Posterior vena cava (tissue), 2 donors: ENCODE measurements around the gene NEURL2. TPM values are rescaled to one million over a fixed set of nuclear protein-coding genes. Genes with fewer than 3 reads are reported as not detected.
"Not testable (repeated sequence)": the region's sequence is repeated elsewhere in the genome, so short reads cannot be mapped to it uniquely, and the experiment has no call there.

Experiments
- DNase-seq: peaks from one replicate; pipeline ENCODE4 v3.0.0-alpha.2; 2020; ENCODE audit warnings: low spot score
- intact Hi-C, 2 donors: fragments of 100-400 bp; cut with DNase I; formaldehyde crosslinking; loops; one replicate each; pipeline versions ENCODE4 v1.14.1 to v1.14.2; 2022 to 2023
- long read RNA-seq, 2 donors: library from polyadenylated mRNA; unstranded; transcript quantifications; one replicate each; pipeline ENCODE4 v2.0.0, GENCODE V29; 2020 to 2021
- total RNA-seq, 2 donors: library from RNA; stranded (reverse); fragmentation: NEBNext Ultra II Directional; extraction: Animal tissue kit (Norgen Biotek cat#: 25700); gene quantifications; one replicate each; pipeline ENCODE4 v1.2.1, GENCODE V29; 2021
- donor health status: DM: yes; HTN: yes; CAD: no.
- donor health status: DM: yes; HTN: yes; CAD: no.

The NEURL2 gene
- 10 to 100 TPM; 10.0 to 35.4 TPM for total RNA-seq
- long read RNA-seq, donor 1, transcript NEURL2-201 (2 exons, 1,278 nt) = major isoform, 11 of 20 reads
- long read RNA-seq, donor 1, partial matches to known transcripts = 0 of 20 reads
- long read RNA-seq, donor 1, other reads (novel, unspliced or antisense) = 9 of 20 reads
- long read RNA-seq, donor 2, transcript NEURL2-201 (2 exons, 1,278 nt) = major isoform, 5 of 6 reads
- long read RNA-seq, donor 2, partial matches to known transcripts = 0 of 6 reads
- long read RNA-seq, donor 2, other reads (novel, unspliced or antisense) = 1 of 6 reads

GRCh38 chr20:45890985-45891983, at the start of gene NEURL2, which contains the start of gene CTSA:
TSS of gene NEURL2 (minus strand) at chr20:45891208. CDS start at chr20:45890991, 217 bp downstream.
TSS of gene CTSA (plus strand) at chr20:45891335. CDS start at chr20:45891569, 234 bp downstream.
- peak; percentile 98 for DNase-seq
- intact Hi-C loops = no loop called here

- intact Hi-C loops = loop anchor here in 1 of 2 donors (10.0 kb wide), 1 partner anchor 136 kb away; no protein-coding TSS in a partner anchor
- no peak for DNase-seq
These were observed 49.5 kb upstream of the NEURL2 start for GRCh38 chr20:45940469-45940868.

- intact Hi-C loops = loop anchor here in 1 of 2 donors (10.0 kb wide), 1 partner anchor 135 kb away; no protein-coding TSS in a partner anchor
These were observed 49.0 kb upstream of the NEURL2 start for GRCh38 chr20:45940053-45940452.

GRCh38 chr20:45938727-45939438, 47.9 kb upstream of the NEURL2 start:
- intact Hi-C loops = loop anchor here in 1 of 2 donors (10.0 kb wide), 1 partner anchor 114 kb away; the partner anchor contains the start of gene TNNC2

More at GRCh38 chr20:45940053-45940452, 49.0 kb upstream of the NEURL2 start:
- no peak for DNase-seq

GRCh38 chr20:45937765-45938164, 46.8 kb upstream of the NEURL2 start:
- intact Hi-C loops = loop anchor here in 1 of 2 donors (10.0 kb wide), 1 partner anchor 113 kb away; the partner anchor contains the start of gene TNNC2
- DNase-seq = no peak

More at GRCh38 chr20:45938727-45939438, 47.9 kb upstream of the NEURL2 start:
- DNase-seq = no peak

- intact Hi-C loops = loop anchor here in 1 of 2 donors (10.0 kb wide), 1 partner anchor 111 kb away; the partner anchor contains the start of gene TNNC2
These were observed 44.5 kb upstream of the NEURL2 start for GRCh38 chr20:45935416-45936046.

GRCh38 chr20:45934586-45935415, 43.8 kb upstream of the NEURL2 start, which contains the start of gene PCIF1:
TSS of gene PCIF1 (plus strand) at chr20:45934683. CDS start at chr20:45939000, 4,317 bp downstream.
- peak; percentile 99 for DNase-seq
- intact Hi-C loops = loop anchor here in 1 of 2 donors (10.0 kb wide), 1 partner anchor 110 kb away; the partner anchor contains the start of gene TNNC2

More at GRCh38 chr20:45935416-45936046, 44.5 kb upstream of the NEURL2 start:
- no peak for DNase-seq

GRCh38 chr20:45934046-45934585, 43.1 kb upstream of the NEURL2 start:
- DNase-seq = peak; percentile 91
- intact Hi-C loops = loop anchor here in 1 of 2 donors (10.0 kb wide), 1 partner anchor 109 kb away; the partner anchor contains the start of gene TNNC2

- intact Hi-C loops = loop anchor here in 1 of 2 donors (10.0 kb wide), 1 partner anchor 109 kb away; the partner anchor contains the start of gene TNNC2
- DNase-seq = peak; percentile 87
These were observed 42.4 kb upstream of the NEURL2 start for GRCh38 chr20:45933266-45934045.

- DNase-seq = not testable (repeated sequence)
- intact Hi-C loops = loop anchor here in 1 of 2 donors (10.0 kb wide), 1 partner anchor 107 kb away; the partner anchor contains the start of gene TNNC2
These were observed 40.7 kb upstream of the NEURL2 start for GRCh38 chr20:45931680-45932079.

- DNase-seq = no peak
- intact Hi-C loops = no loop called here
These were observed 36.3 kb upstream of the NEURL2 start for GRCh38 chr20:45927071-45927878.

- intact Hi-C loops = no loop called here
These were observed 35.7 kb upstream of the NEURL2 start for GRCh38 chr20:45926731-45927070.

GRCh38 chr20:45925821-45926506, 35.0 kb upstream of the NEURL2 start:
- DNase-seq = no peak
- intact Hi-C loops = no loop called here

More at GRCh38 chr20:45926731-45927070, 35.7 kb upstream of the NEURL2 start:
- no peak for DNase-seq

GRCh38 chr20:45924391-45925261, 33.6 kb upstream of the NEURL2 start:
- peak; percentile 90 for DNase-seq
- intact Hi-C loops = no loop called here
